HUES64 (cell line): ENCODE data around the gene TRHDE.

Experiments used
- H3K27ac ChIP-seq: 2 replicates; pipeline ENCODE4 v1.7.0; 2013; ENCODE audit warnings: low read depth, low read length, inconsistent platforms
- H3K27me3 ChIP-seq: 2 replicates; pipeline ENCODE4 v1.6.1; 2013; ENCODE audit warnings: mild to moderate bottlenecking, low read length; ENCODE audit not compliant: insufficient read depth
- H3K36me3 ChIP-seq: 2 replicates; pipeline ENCODE4 v1.6.1; 2013; ENCODE audit warnings: mild to moderate bottlenecking, low read length; ENCODE audit not compliant: insufficient read depth
- H3K4me1 ChIP-seq: 2 replicates; pipeline ENCODE4 v1.6.1; 2013; ENCODE audit warnings: mild to moderate bottlenecking, low read length, moderate library complexity; ENCODE audit not compliant: insufficient read depth
- H3K4me3 ChIP-seq: 2 replicates; pipeline ENCODE4 v1.5.1; 2013; ENCODE audit warnings: mild to moderate bottlenecking, low read length, moderate library complexity
- H3K9ac ChIP-seq: 2 replicates; pipeline ENCODE4 v1.6.1; 2013; ENCODE audit warnings: mild to moderate bottlenecking, low read depth, low read length
- H3K9me3 ChIP-seq: 2 replicates; pipeline ENCODE4 v1.6.1; 2013; ENCODE audit warnings: low read depth, low read length; ENCODE audit not compliant: insufficient read depth
- WGBS: fragments of 150-250, 120-280 bp; methylation state at CpG from one replicate; pipeline ENCODE4 v1.1.7; 2013; ENCODE audit warnings: missing lambda C conversion rate; 5-methylcytosine and 5-hydroxymethylcytosine counted together

Gene TRHDE

DNA sequence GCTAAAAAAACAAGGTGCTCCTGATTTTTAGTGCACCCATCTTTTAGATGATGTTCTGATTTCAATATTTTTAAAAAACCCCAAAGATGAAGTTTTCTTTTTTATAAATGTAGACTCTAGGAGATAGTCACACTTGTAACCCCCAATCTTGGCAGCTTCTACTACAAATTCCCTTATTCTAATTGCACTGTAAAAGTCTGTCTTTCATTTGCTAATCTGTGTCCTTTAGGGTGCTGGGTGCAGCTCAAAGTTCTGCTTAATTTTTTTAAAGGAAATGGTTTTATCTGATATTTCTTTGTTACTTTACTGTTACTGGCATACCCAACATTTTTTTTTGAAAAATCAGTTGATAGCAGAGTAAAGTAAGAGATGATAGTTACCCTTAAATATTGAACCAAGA, 172.0 kb downstream of the TRHDE start:
- no peaks in the 10 kb centered on the region for H3K9me3 ChIP-seq

GRCh38 chr12:72444566-72444965, 172.4 kb downstream of the TRHDE start:
- Histone ChIP-seq H3K27ac (peak overlapping the region; percentile 81; the same call in 1 of the 2 replicates), H3K4me3 (no peak overlapping the region; the same call in 1 of the 2 replicates), H3K27me3 (no peaks in the 10 kb centered on the region), H3K9me3 (no peaks in the 10 kb centered on the region), H3K36me3 (no peaks in the 10 kb centered on the region), H3K9ac (no peak overlapping the region), H3K4me1 (peaks cover 41% of the 10 kb centered on the region)
- 86% methylated on average over 2 of the region's 2 CpGs for WGBS

More for the DNA sequence above, 172.0 kb downstream of the TRHDE start:
- H3K4me1 ChIP-seq = peaks cover 36% of the 10 kb centered on the region
- H3K4me3 ChIP-seq = peak overlapping the region; percentile 19; the same call in 1 of the 2 replicates
- no peaks in the 10 kb centered on the region for H3K36me3 ChIP-seq
- peak overlapping the region; percentile 81; the same call in 1 of the 2 replicates for H3K27ac ChIP-seq
- no peak overlapping the region; the same call in 1 of the 2 replicates for H3K9ac ChIP-seq
- H3K27me3 ChIP-seq = no peaks in the 10 kb centered on the region

GRCh38 chr12:72448089-72448488, 175.9 kb downstream of the TRHDE start:
- H3K27me3 ChIP-seq = no peaks in the 10 kb centered on the region
- H3K4me3 ChIP-seq = no peak overlapping the region
- H3K36me3 ChIP-seq = no peaks in the 10 kb centered on the region
- WGBS = no CpG with 5 or more reads among the region's 1 CpG
- H3K27ac ChIP-seq = no peak overlapping the region
- H3K9me3 ChIP-seq = peaks cover 1% of the 10 kb centered on the region
- H3K9ac ChIP-seq = no peak overlapping the region
- H3K4me1 ChIP-seq = peaks cover 35% of the 10 kb centered on the region

- Histone ChIP-seq H3K9me3 (peaks cover 9% of the 10 kb centered on the region), H3K36me3 (no peaks in the 10 kb centered on the region), H3K27ac (no peak overlapping the region), H3K4me3 (no peak overlapping the region), H3K4me1 (peaks cover 28% of the 10 kb centered on the region), H3K27me3 (no peaks in the 10 kb centered on the region), H3K9ac (no peak overlapping the region)
- WGBS = 100% methylated on average over 1 of the region's 2 CpGs
Observed at GRCh38 chr12:72448805-72449204, 176.6 kb downstream of the TRHDE start.

DNA sequence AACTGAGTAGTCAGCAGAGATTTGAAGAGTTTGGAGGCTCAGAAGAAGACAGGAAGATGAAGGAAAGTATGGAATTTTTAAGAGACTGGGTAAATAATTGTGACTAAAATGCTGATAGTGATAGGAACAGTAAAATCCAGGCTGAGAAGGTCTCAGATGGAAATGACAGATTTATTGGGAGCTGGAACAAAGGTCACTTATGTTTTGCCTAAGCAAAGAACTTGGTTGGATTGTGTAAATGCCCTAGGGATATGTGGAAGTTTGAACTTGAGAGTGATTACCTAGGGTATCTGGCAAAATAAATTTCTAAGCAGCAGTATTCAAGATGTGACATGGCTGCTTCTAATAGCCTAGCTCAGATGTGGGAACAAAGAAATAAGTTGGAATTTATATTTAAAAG, 180.9 kb downstream of the TRHDE start:
- Histone ChIP-seq H3K4me3 (no peak overlapping the region), H3K4me1 (peaks cover 9% of the 10 kb centered on the region; the same call in 1 of the 2 replicates), H3K27me3 (no peaks in the 10 kb centered on the region), H3K36me3 (no peaks in the 10 kb centered on the region), H3K27ac (no peak overlapping the region), H3K9ac (no peak overlapping the region), H3K9me3 (peaks cover 17% of the 10 kb centered on the region)

- WGBS = 90% methylated on average over 2 of the region's 2 CpGs
- H3K27ac ChIP-seq = no peak overlapping the region
- H3K4me1 ChIP-seq = peaks cover 9% of the 10 kb centered on the region; the same call in 1 of the 2 replicates
- no peak overlapping the region for H3K9ac ChIP-seq
- no peaks in the 10 kb centered on the region for H3K27me3 ChIP-seq
- no peak overlapping the region for H3K4me3 ChIP-seq
- H3K36me3 ChIP-seq = no peaks in the 10 kb centered on the region
- peaks cover 17% of the 10 kb centered on the region for H3K9me3 ChIP-seq
Observed at GRCh38 chr12:72453550-72453949, 181.4 kb downstream of the TRHDE start.

DNA sequence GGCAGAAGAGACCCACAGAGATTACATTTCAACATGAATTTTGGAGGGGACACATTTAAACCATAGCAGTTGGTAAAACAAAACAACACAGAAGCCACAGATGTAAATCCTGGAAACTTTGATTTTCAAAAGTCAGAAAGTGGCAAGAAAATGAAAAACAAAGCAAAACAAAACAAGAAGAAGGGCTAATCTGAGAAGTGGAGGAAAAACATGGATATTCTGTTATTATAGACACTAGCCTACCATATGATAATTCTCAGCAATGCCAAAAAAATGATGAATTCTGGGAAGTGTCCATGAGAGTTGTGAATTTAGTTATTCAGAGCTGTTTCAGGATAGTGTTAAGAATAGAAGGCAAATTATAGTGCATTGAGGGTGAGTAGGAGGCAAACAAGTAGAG, 192.3 kb downstream of the TRHDE start:
- Histone ChIP-seq H3K36me3 (no peaks in the 10 kb centered on the region), H3K9ac (no peak overlapping the region), H3K9me3 (no peaks in the 10 kb centered on the region), H3K27me3 (no peaks in the 10 kb centered on the region), H3K4me1 (no peaks in the 10 kb centered on the region), H3K27ac (no peak overlapping the region), H3K4me3 (no peak overlapping the region)

DNA sequence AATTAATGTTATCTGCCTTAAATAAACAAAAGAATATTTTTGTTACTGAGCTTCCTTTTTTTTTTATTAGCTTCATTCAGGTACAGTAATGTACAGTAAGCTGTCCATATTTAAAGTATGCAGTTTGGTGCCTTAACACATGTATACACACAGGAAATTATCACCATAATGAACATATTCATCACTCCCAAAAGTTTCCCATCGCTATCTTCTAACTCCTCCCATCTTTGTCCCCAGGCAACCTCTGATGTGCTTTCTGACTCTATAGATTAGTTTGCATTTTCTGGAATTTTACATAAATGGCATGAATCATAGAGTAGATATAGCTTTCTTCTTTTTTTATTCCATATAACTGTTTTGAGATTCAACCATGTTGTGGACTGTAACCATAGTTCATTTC, 193.0 kb downstream of the TRHDE start:
- Histone ChIP-seq H3K27me3 (no peaks in the 10 kb centered on the region), H3K27ac (no peak overlapping the region), H3K4me1 (no peaks in the 10 kb centered on the region), H3K9me3 (no peaks in the 10 kb centered on the region), H3K4me3 (no peak overlapping the region), H3K36me3 (no peaks in the 10 kb centered on the region), H3K9ac (no peak overlapping the region)
- 100% methylated on average over 1 of the region's 1 CpG for WGBS

- Histone ChIP-seq H3K27ac (no peak overlapping the region), H3K4me1 (no peaks in the 10 kb centered on the region), H3K9ac (no peak overlapping the region), H3K36me3 (no peaks in the 10 kb centered on the region), H3K9me3 (no peaks in the 10 kb centered on the region), H3K4me3 (no peak overlapping the region), H3K27me3 (no peaks in the 10 kb centered on the region)
- WGBS = 93% methylated on average over 5 of the region's 5 CpGs
Observed at GRCh38 chr12:72465940-72466630, 193.9 kb downstream of the TRHDE start.

DNA sequence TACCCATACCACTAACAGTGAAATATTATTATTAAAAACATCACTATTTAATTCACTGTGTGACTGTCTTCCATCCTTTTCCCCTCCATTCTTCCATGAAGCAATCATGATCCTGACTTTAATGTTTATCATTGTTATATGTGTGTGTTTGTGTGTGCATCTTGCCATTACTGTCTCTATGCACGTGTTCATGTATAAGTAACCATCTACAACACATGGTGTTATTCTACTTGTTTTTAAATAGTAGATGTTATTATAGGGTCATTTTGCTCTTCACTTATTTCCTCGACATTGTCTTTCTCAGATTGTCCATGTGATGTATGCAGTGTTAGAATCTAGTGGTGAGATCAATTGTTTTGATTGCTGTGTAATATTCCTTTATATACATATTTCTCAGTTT, 195.8 kb downstream of the TRHDE start:
- H3K4me3 ChIP-seq = no peak overlapping the region
- no CpG with 5 or more reads among the region's 2 CpGs for WGBS
- H3K27me3 ChIP-seq = no peaks in the 10 kb centered on the region
- H3K9me3 ChIP-seq = no peaks in the 10 kb centered on the region
- no peaks in the 10 kb centered on the region for H3K36me3 ChIP-seq
- peaks cover 10% of the 10 kb centered on the region for H3K4me1 ChIP-seq
- H3K9ac ChIP-seq = no peak overlapping the region
- no peak overlapping the region for H3K27ac ChIP-seq

DNA sequence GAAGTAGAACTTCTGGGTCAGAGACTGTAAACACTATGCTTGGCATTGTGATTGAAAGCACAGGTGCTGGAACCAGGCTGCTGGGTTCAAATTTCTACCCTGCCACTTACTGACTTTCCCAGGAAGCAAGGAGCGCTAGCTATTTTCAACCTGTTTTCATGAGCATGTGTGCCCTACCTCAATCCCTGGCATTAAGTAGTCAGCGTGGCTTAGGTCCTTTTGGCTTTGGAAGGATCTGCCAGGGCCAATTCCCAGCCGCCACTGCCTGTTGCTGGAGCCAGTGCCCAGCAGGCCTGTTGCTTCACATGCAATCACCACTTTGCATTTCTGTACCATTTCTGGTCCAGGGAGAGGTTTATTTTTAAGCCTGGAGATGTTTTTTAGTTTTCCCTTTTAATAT, 196.3 kb downstream of the TRHDE start:
- H3K9me3 ChIP-seq = no peaks in the 10 kb centered on the region
- H3K9ac ChIP-seq = no peak overlapping the region
- peaks cover 10% of the 10 kb centered on the region for H3K4me1 ChIP-seq
- no peak overlapping the region for H3K27ac ChIP-seq
- no peaks in the 10 kb centered on the region for H3K27me3 ChIP-seq
- no peak overlapping the region for H3K4me3 ChIP-seq
- WGBS = 94% methylated on average over 3 of the region's 3 CpGs
- H3K36me3 ChIP-seq = no peaks in the 10 kb centered on the region

DNA sequence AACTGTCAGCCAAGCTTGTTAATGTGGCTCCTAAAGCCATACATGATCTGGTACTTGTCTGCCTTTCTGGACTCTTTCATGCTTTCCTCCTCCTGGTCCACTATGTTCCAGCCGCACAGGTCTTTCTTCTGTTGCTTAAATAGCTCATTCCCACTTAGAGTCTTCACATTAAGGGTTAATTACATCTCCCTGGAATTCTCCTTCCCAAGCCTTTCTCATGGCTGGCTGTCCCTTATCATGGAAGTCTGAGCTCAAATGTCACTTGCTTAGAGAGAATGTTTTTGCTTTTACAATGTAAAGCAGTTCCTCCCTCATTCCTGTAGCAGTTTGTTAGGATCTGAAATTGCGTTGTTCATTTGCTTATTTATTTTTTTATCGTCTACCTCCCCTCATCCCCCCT, 199.6 kb downstream of the TRHDE start:
- Histone ChIP-seq H3K36me3 (no peaks in the 10 kb centered on the region), H3K27ac (peak overlapping the region; percentile 23; the same call in 1 of the 2 replicates), H3K4me1 (peaks cover 10% of the 10 kb centered on the region), H3K4me3 (no peak overlapping the region), H3K9ac (no peak overlapping the region), H3K27me3 (no peaks in the 10 kb centered on the region), H3K9me3 (no peaks in the 10 kb centered on the region)
- WGBS = 40% methylated on average over 3 of the region's 3 CpGs
